NB4 (cell line): ENCODE results near the gene PHKA1.

Experiments used
- MYC ChIP-seq: IDR thresholded peaks from 2 replicates; pipeline ENCODE4 v1.6.1; 2011; ENCODE audit warnings: low read depth, low read length
- TF ChIP-seq, protein P1 (sequence below): IDR thresholded peaks from one replicate; pipeline ENCODE4 v1.5.1; 2012; ENCODE audit warnings: low read depth, low read length

DNA sequence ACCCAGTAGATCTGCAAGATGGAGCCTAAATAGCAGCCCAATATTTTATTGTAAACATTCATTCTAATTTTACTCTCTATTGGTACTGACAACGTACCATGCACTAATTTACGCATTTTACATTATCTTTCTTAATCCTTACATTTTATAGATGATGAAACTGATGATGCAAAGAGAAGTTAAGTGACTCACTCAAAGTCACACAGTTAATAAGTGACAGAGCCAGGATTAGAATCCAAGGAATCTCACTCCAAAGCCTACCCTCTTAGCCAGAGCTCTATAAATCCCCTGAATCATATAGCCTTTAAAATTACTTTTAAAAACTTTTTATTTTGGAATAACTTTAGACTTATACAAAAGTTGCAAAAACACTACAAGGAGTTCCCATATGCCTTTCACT, 37.6 kb downstream of the PHKA1 start:
- TF ChIP-seq, protein P1, sequence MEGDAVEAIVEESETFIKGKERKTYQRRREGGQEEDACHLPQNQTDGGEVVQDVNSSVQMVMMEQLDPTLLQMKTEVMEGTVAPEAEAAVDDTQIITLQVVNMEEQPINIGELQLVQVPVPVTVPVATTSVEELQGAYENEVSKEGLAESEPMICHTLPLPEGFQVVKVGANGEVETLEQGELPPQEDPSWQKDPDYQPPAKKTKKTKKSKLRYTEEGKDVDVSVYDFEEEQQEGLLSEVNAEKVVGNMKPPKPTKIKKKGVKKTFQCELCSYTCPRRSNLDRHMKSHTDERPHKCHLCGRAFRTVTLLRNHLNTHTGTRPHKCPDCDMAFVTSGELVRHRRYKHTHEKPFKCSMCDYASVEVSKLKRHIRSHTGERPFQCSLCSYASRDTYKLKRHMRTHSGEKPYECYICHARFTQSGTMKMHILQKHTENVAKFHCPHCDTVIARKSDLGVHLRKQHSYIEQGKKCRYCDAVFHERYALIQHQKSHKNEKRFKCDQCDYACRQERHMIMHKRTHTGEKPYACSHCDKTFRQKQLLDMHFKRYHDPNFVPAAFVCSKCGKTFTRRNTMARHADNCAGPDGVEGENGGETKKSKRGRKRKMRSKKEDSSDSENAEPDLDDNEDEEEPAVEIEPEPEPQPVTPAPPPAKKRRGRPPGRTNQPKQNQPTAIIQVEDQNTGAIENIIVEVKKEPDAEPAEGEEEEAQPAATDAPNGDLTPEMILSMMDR = no peak
- TF ChIP-seq MYC = no peak
